H1 (cell line): ENCODE measurements around the gene DOCK1.

ENCODE experiments used
- GABPA ChIP-seq: IDR thresholded peaks from 2 replicates; pipeline ENCODE4 v1.6.1; 2011; ENCODE audit warnings: mild to moderate bottlenecking, low read length, moderate library complexity, borderline replicate concordance; ENCODE audit not compliant: insufficient read depth
- KDM5A ChIP-seq: fragments of 200-600 bp; IDR thresholded peaks from 2 replicates; pipeline ENCODE4 v1.7.1; 2012; ENCODE audit warnings: mild to moderate bottlenecking, low read length, inconsistent platforms, mixed read lengths
- TF ChIP-seq, protein P1 (sequence below): IDR thresholded peaks from 2 replicates; pipeline ENCODE4 v1.6.1; 2011; ENCODE audit warnings: low read length, improper control_type of control experiment

DNA sequence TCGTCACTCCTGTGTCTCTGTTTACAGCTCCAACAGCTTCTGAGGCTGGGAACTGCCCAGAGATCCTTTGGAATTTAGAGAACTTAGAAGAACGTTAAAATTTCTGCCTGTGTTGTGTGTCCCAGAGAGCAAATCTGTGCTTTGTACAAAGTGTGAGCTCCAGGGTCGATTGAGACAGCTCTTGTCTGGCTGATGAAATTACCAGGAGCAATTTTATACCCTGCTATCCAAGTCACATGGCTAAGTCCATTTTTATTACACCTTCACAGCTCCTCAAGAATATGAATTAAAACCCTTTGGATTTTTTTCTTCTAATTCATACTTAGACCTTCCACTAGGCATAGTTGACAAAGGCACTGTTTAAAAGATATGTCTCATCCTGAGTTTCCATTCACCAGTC lies 337.7 kb downstream of the DOCK1 start:
- TF ChIP-seq, protein P1, sequence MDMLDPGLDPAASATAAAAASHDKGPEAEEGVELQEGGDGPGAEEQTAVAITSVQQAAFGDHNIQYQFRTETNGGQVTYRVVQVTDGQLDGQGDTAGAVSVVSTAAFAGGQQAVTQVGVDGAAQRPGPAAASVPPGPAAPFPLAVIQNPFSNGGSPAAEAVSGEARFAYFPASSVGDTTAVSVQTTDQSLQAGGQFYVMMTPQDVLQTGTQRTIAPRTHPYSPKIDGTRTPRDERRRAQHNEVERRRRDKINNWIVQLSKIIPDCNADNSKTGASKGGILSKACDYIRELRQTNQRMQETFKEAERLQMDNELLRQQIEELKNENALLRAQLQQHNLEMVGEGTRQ, result no peak
- no peak for TF ChIP-seq KDM5A
- no peak for TF ChIP-seq GABPA
